ENCODE measurements around the gene VPS9D1.
A peak's percentile ranks its signal among the peaks of the same experiment; 100 is the strongest.
"Not testable (repeated sequence)": the region's sequence is repeated elsewhere in the genome, so short reads cannot be mapped to it uniquely, and the experiment has no call there.

Gene VPS9D1

GRCh38 chr16:89707695-89708094, 13.0 kb downstream of the VPS9D1 start:
- H3K4me3 Mint-ChIP-seq, result no peak overlapping the region
- no peaks in the 10 kb centered on the region for H3K27me3 Mint-ChIP-seq
- no peak overlapping the region for H3K27ac Mint-ChIP-seq
- no peaks in the 10 kb centered on the region for H3K36me3 Mint-ChIP-seq (ENCODE audit: low read depth)
- H3K4me1 Mint-ChIP-seq (ENCODE audit: low read depth), result peaks cover 9% of the 10 kb centered on the region
- no peaks in the 10 kb centered on the region for H3K9me3 Mint-ChIP-seq

- no peaks in the 10 kb centered on the region for H3K9me3 Mint-ChIP-seq
- no peaks in the 10 kb centered on the region for H3K36me3 Mint-ChIP-seq (ENCODE audit: low read depth)
- H3K27ac Mint-ChIP-seq, result no peak overlapping the region
- peaks cover 16% of the 10 kb centered on the region for H3K4me1 Mint-ChIP-seq (ENCODE audit: low read depth)
- no peaks in the 10 kb centered on the region for H3K27me3 Mint-ChIP-seq
- H3K4me3 Mint-ChIP-seq, result no peak overlapping the region
These were observed 14.0 kb downstream of the VPS9D1 start for GRCh38 chr16:89706518-89707260.

GRCh38 chr16:89705006-89705405, 15.7 kb downstream of the VPS9D1 start:
- Mint-ChIP-seq H3K27ac (no peak overlapping the region), H3K4me1 (ENCODE audit: low read depth) (peaks cover 21% of the 10 kb centered on the region), H3K4me3 (no peak overlapping the region), H3K36me3 (ENCODE audit: low read depth) (no peaks in the 10 kb centered on the region), H3K9me3 (no peaks in the 10 kb centered on the region), H3K27me3 (no peaks in the 10 kb centered on the region)

- H3K36me3 Mint-ChIP-seq (ENCODE audit: low read depth), result peaks cover under 1% of the 10 kb centered on the region
- peaks cover 24% of the 10 kb centered on the region for H3K4me1 Mint-ChIP-seq (ENCODE audit: low read depth)
- no peaks in the 10 kb centered on the region for H3K9me3 Mint-ChIP-seq
- no peak overlapping the region for H3K27ac Mint-ChIP-seq
- H3K27me3 Mint-ChIP-seq, result no peaks in the 10 kb centered on the region
- no peak overlapping the region for H3K4me3 Mint-ChIP-seq
These were observed 16.4 kb downstream of the VPS9D1 start for GRCh38 chr16:89704281-89704680.

- Mint-ChIP-seq H3K27me3 (no peaks in the 10 kb centered on the region), H3K4me3 (peak within 1 kb of the TSS; percentile 71), H3K4me1 (ENCODE audit: low read depth) (peaks cover 24% of the 10 kb centered on the region), H3K9me3 (no peaks in the 10 kb centered on the region), H3K27ac (no peak within 1 kb of the TSS), H3K36me3 (ENCODE audit: low read depth) (peaks cover 5% of the 10 kb centered on the region)
These were observed 19.0 kb downstream of the VPS9D1 start, which contains the start of gene SPATA2L for GRCh38 chr16:89701425-89702406. Gene SPATA2L (minus strand): TSS chr16:89701705. CDS start chr16:89701232, 473 bp downstream.

- Mint-ChIP-seq H3K4me1 (ENCODE audit: low read depth) (peaks cover 23% of the 10 kb centered on the region), H3K27me3 (no peaks in the 10 kb centered on the region)
These were observed 19.9 kb downstream of the VPS9D1 start for GRCh38 chr16:89700649-89701424.

GRCh38 chr16:89700100-89700648, 20.5 kb downstream of the VPS9D1 start:
- H3K27ac Mint-ChIP-seq, result peak overlapping the region; percentile 26
- H3K9me3 Mint-ChIP-seq, result no peaks in the 10 kb centered on the region
- H3K4me1 Mint-ChIP-seq (ENCODE audit: low read depth), result peaks cover 28% of the 10 kb centered on the region
- peaks cover 8% of the 10 kb centered on the region for H3K36me3 Mint-ChIP-seq (ENCODE audit: low read depth)
- H3K4me3 Mint-ChIP-seq, result peak overlapping the region; percentile 71
- no peaks in the 10 kb centered on the region for H3K27me3 Mint-ChIP-seq

More at GRCh38 chr16:89700649-89701424, 19.9 kb downstream of the VPS9D1 start:
- no peaks in the 10 kb centered on the region for H3K9me3 Mint-ChIP-seq
- peaks cover 5% of the 10 kb centered on the region for H3K36me3 Mint-ChIP-seq (ENCODE audit: low read depth)
- no peak overlapping the region for H3K27ac Mint-ChIP-seq
- peak overlapping the region; percentile 71 for H3K4me3 Mint-ChIP-seq

GRCh38 chr16:89699629-89700099, 21.0 kb downstream of the VPS9D1 start:
- peaks cover 13% of the 10 kb centered on the region for H3K36me3 Mint-ChIP-seq (ENCODE audit: low read depth)
- peaks cover 28% of the 10 kb centered on the region for H3K4me1 Mint-ChIP-seq (ENCODE audit: low read depth)
- H3K4me3 Mint-ChIP-seq, H3K27ac Mint-ChIP-seq, H3K9me3 Mint-ChIP-seq, H3K27me3 Mint-ChIP-seq: not testable (repeated sequence)

- H3K27me3 Mint-ChIP-seq, H3K4me3 Mint-ChIP-seq, H3K27ac Mint-ChIP-seq, H3K9me3 Mint-ChIP-seq: not testable (repeated sequence)
- Mint-ChIP-seq H3K36me3 (ENCODE audit: low read depth) (peaks cover 17% of the 10 kb centered on the region), H3K4me1 (ENCODE audit: low read depth) (peaks cover 28% of the 10 kb centered on the region)
These were observed 22.0 kb downstream of the VPS9D1 start for GRCh38 chr16:89698717-89699116.

- Mint-ChIP-seq H3K27ac (no peak overlapping the region), H3K9me3 (no peaks in the 10 kb centered on the region), H3K27me3 (no peaks in the 10 kb centered on the region), H3K36me3 (ENCODE audit: low read depth) (peaks cover 23% of the 10 kb centered on the region), H3K4me3 (no peak overlapping the region), H3K4me1 (ENCODE audit: low read depth) (peaks cover 28% of the 10 kb centered on the region)
These were observed 22.9 kb downstream of the VPS9D1 start for GRCh38 chr16:89697616-89698331.

GRCh38 chr16:89697161-89697615, 23.5 kb downstream of the VPS9D1 start:
- Mint-ChIP-seq H3K4me3 (no peak overlapping the region), H3K27ac (no peak overlapping the region), H3K27me3 (no peaks in the 10 kb centered on the region), H3K36me3 (ENCODE audit: low read depth) (peaks cover 23% of the 10 kb centered on the region), H3K4me1 (ENCODE audit: low read depth) (peaks cover 23% of the 10 kb centered on the region), H3K9me3 (no peaks in the 10 kb centered on the region)

GRCh38 chr16:89696670-89697128, 24.0 kb downstream of the VPS9D1 start:
- Mint-ChIP-seq H3K4me3 (no peak overlapping the region), H3K27me3 (no peaks in the 10 kb centered on the region), H3K9me3 (no peaks in the 10 kb centered on the region), H3K36me3 (ENCODE audit: low read depth) (peaks cover 23% of the 10 kb centered on the region), H3K27ac (no peak overlapping the region), H3K4me1 (ENCODE audit: low read depth) (peaks cover 21% of the 10 kb centered on the region)

GRCh38 chr16:89695875-89696669, 24.6 kb downstream of the VPS9D1 start:
- peaks cover 23% of the 10 kb centered on the region for H3K36me3 Mint-ChIP-seq (ENCODE audit: low read depth)
- H3K9me3 Mint-ChIP-seq, result no peaks in the 10 kb centered on the region
- H3K4me3 Mint-ChIP-seq, result no peak overlapping the region
- H3K4me1 Mint-ChIP-seq (ENCODE audit: low read depth), result peaks cover 21% of the 10 kb centered on the region
- H3K27ac Mint-ChIP-seq, result no peak overlapping the region
- no peaks in the 10 kb centered on the region for H3K27me3 Mint-ChIP-seq

Measured in stimulated activated naive CD8-positive, alpha-beta T cell treated with anti-CD3 and anti-CD28 coated beads, Interleukin-15, Interleukin-2, amounts not matched to agents 100 ng/mL and 50 ng/mL, for 24 hours (primary cell).